Activated CD8-positive, alpha-beta memory T cell treated with anti-CD3 and anti-CD28 coated beads, Interleukin-2, amount 50 U/mL, for 48 hours (primary cell): ENCODE measurements around the gene COL5A2.

Source experiments
- DNase-seq: peaks from one replicate; pipeline ENCODE4 v3.0.0-alpha.2; 2020

The COL5A2 gene

GRCh38 chr2:189144700-189145211 lies 34.8 kb downstream of the COL5A2 start:
- DNase-seq, result no peak

GRCh38 chr2:189143925-189144324 lies 35.6 kb downstream of the COL5A2 start:
- DNase-seq, result no peak

GRCh38 chr2:189142893-189143759 lies 36.4 kb downstream of the COL5A2 start:
- no peak for DNase-seq

GRCh38 chr2:189138800-189139199 lies 40.8 kb downstream of the COL5A2 start:
- no peak for DNase-seq

GRCh38 chr2:189137519-189137918 lies 42.0 kb downstream of the COL5A2 start:
- DNase-seq, result no peak

GRCh38 chr2:189134485-189134884 lies 45.1 kb downstream of the COL5A2 start:
- no peak for DNase-seq

GRCh38 chr2:189131991-189132390 lies 47.6 kb downstream of the COL5A2 start:
- DNase-seq, result no peak

GRCh38 chr2:189129971-189130370 lies 49.6 kb downstream of the COL5A2 start:
- no peak for DNase-seq

- DNase-seq, result no peak
These were observed 50.6 kb downstream of the COL5A2 start for GRCh38 chr2:189128970-189129369.

- DNase-seq, result no peak
These were observed 51.8 kb downstream of the COL5A2 start for GRCh38 chr2:189127756-189128155.

- DNase-seq, result no peak
These were observed 54.4 kb downstream of the COL5A2 start for GRCh38 chr2:189125195-189125594.

GRCh38 chr2:189124175-189124574 lies 55.4 kb downstream of the COL5A2 start:
- DNase-seq, result no peak

- DNase-seq, result no peak
These were observed 61.2 kb downstream of the COL5A2 start for GRCh38 chr2:189118386-189118785.

- no peak for DNase-seq
These were observed 62.6 kb downstream of the COL5A2 start for GRCh38 chr2:189116979-189117378.

GRCh38 chr2:189116087-189116486 lies 63.5 kb downstream of the COL5A2 start:
- no peak for DNase-seq

GRCh38 chr2:189115126-189115525 lies 64.4 kb downstream of the COL5A2 start:
- no peak for DNase-seq

GRCh38 chr2:189113963-189114362 lies 65.6 kb downstream of the COL5A2 start:
- DNase-seq, result no peak

- no peak for DNase-seq
These were observed 68.4 kb downstream of the COL5A2 start for GRCh38 chr2:189111063-189111715.

- no peak for DNase-seq
These were observed 69.6 kb downstream of the COL5A2 start for GRCh38 chr2:189109921-189110397.

GRCh38 chr2:189104934-189105333 lies 74.6 kb downstream of the COL5A2 start:
- no peak for DNase-seq

GRCh38 chr2:189102735-189103134 lies 76.8 kb downstream of the COL5A2 start:
- DNase-seq, result no peak

GRCh38 chr2:189097934-189098333 lies 81.6 kb downstream of the COL5A2 start:
- DNase-seq, result no peak

GRCh38 chr2:189096769-189097447 lies 82.7 kb downstream of the COL5A2 start:
- no peak for DNase-seq
